Panc1 (cell line): Measurements from ENCODE around the gene METTL24. TPM values are rescaled to one million over a fixed set of nuclear protein-coding genes. Genes with fewer than 3 reads are reported as not detected.
A peak's percentile ranks its signal among the peaks of the same experiment; 100 is the strongest.

Source experiments
- ATAC-seq: fragments of 200-7000 bp; cut with Tn5 transposase; 2 replicates; pipeline ENCODE4 v1.9.1; 2020; ENCODE audit warnings: mild to moderate bottlenecking, moderate library complexity
- BruUV-seq: library from RNA; stranded (reverse); fragments of 400-500 nt; replicated peaks from 2 replicates; lab custom pipeline; 2021; lab: Mats Ljungman, UMichigan
- CTCF ChIA-PET: fragments of 300-600 bp; sonication (Branson Sonifier 250); formaldehyde crosslinking; loops from one replicate; lab custom pipeline; 2022; ENCODE audit warnings: antibody characterized with exemption; lab: Charles Lee
- POLR2A ChIA-PET: fragments of 300-600 bp; sonication (Branson Sonifier 250); formaldehyde crosslinking; loops from one replicate; lab custom pipeline; 2022; ENCODE audit warnings: antibody characterized with exemption; lab: Charles Lee
- DNase-seq: peaks from one replicate; pipeline ENCODE4 v3.0.0-alpha.2; 2010; ENCODE audit warnings: low read depth, low spot score
- H3K27ac ChIP-seq: 2 replicates; pipeline ENCODE4 v1.5.1; 2011; ENCODE audit warnings: mild to moderate bottlenecking, low read length, inconsistent platforms
- H3K27me3 ChIP-seq: fragments of 200-500 bp; sonication (Bioruptor generic); 2 replicates; pipeline ENCODE4 v1.6.0; 2014; ENCODE audit warnings: low read length, inconsistent platforms; ENCODE audit not compliant: control insufficient read depth, insufficient read depth
- H3K36me3 ChIP-seq: fragments of 200-500 bp; sonication (Bioruptor generic); 2 replicates; pipeline ENCODE4 v1.5.1; 2014; ENCODE audit warnings: inconsistent platforms, mild to moderate bottlenecking, low read length, moderate library complexity; ENCODE audit not compliant: control insufficient read depth, insufficient read depth
- H3K4me1 ChIP-seq: 2 replicates; pipeline ENCODE4 v1.5.1; 2011; ENCODE audit warnings: inconsistent platforms, mild to moderate bottlenecking, low read length, moderate library complexity; ENCODE audit not compliant: control insufficient read depth, insufficient read depth
- H3K4me3 ChIP-seq, 2 experiments: 2 replicates each; pipeline ENCODE4 v1.5.1; 2011 to 2012; ENCODE audit warnings: low read depth in 2 of 2, low read length in 2 of 2, mild to moderate bottlenecking in 2 of 2, inconsistent platforms in 1 of 2, moderate library complexity in 1 of 2
- H3K9me3 ChIP-seq: fragments of 200-500 bp; sonication (Bioruptor generic); 2 replicates; pipeline ENCODE4 v1.5.1; 2014; ENCODE audit warnings: low read depth, mild to moderate bottlenecking, inconsistent platforms, low read length, moderate library complexity; ENCODE audit not compliant: control insufficient read depth, insufficient read depth
- POLR2AphosphoS5 ChIP-seq: IDR thresholded peaks from 2 replicates; pipeline ENCODE4 v1.6.1; 2012; ENCODE audit warnings: mild to moderate bottlenecking, low read depth, low read length, moderate library complexity
- REST ChIP-seq, 2 experiments: IDR thresholded peaks; 2 replicates each; pipeline ENCODE4 v1.6.1; 2011 to 2012; ENCODE audit warnings: low read depth in 2 of 2, control low read depth in 1 of 2, low read length in 1 of 2, mild to moderate bottlenecking in 1 of 2, moderate library complexity in 1 of 2; ENCODE audit not compliant: insufficient read depth in 1 of 2
- SIN3A ChIP-seq: IDR thresholded peaks from 2 replicates; pipeline ENCODE4 v1.6.1; 2012; ENCODE audit warnings: low read depth, mild to moderate bottlenecking, low read length, moderate library complexity, borderline replicate concordance; ENCODE audit not compliant: insufficient read depth
- TCF7L2 ChIP-seq: IDR thresholded peaks from 2 replicates; pipeline ENCODE4 v1.6.1; 2011; ENCODE audit warnings: mild to moderate bottlenecking, low read depth, low read length, inconsistent platforms
- in situ Hi-C: cut with HindIII; loops from 2 replicates; pipeline ENCODE4 v1.10.0; 2016; ENCODE audit warnings: low sequenced_read_pairs, low pct_unique_long_range_greater_than_20kb
- intact Hi-C: fragments of 100-400 bp; cut with micrococcal nuclease; formaldehyde crosslinking; loops from one replicate; pipeline ENCODE4 v1.10.0; 2022; ENCODE audit not compliant: unreplicated experiment
- total RNA-seq: library from RNA; stranded (reverse); gene quantifications from one replicate; pipeline ENCODE4 v1.2.1, GENCODE V29; 2021; ENCODE audit not compliant: unreplicated experiment
- TF ChIP-seq, protein P1 (sequence below): fragments of 450-650 bp; IDR thresholded peaks from 2 replicates; pipeline ENCODE4 v1.5.1; 2017; ENCODE audit warnings: mild to moderate bottlenecking

The METTL24 gene
- total RNA-seq, 1 experiment from 2014 or later: not detected

DNA sequence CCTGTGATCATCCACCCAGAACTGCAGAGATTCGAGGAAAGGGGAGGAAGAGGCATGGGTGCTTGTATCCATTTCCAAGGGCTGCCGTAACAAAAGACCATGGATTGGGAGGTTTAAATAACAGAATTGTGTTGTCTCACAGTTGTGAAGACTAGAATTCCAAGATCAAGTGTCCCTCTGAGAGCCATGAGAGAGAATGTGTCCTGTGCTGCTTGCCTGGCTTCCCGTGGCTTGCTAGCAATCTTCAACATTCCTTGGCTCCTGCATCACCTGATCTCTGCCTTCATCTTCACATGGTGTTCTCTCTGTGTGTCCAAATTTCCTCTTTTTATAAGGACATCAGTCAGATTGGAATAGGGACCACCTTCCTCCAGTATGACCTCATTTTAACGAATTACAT lies 108.1 kb downstream of the METTL24 start:
- DNase-seq: no peak
- POLR2A ChIA-PET: no interaction called here
- no peaks in the 10 kb centered on the region for H3K9me3 ChIP-seq
- H3K27me3 ChIP-seq: no peaks in the 10 kb centered on the region
- in situ Hi-C loops (no loop called here), intact Hi-C loops (no loop called here)
- H3K36me3 ChIP-seq: no peaks in the 10 kb centered on the region
- ATAC-seq: peak; percentile 30; the same call in 1 of the 2 replicates
- no TSS peak for BruUV-seq
- TF ChIP-seq SIN3A (no peak), REST (IDR thresholded peaks at IDR 0.05; ENCODE audit: insufficient read depth in 1 of 2, low read depth in 2 of 2, low read length in 1 of 2) (no peak), TCF7L2 (no peak)
- TF ChIP-seq, protein P1, sequence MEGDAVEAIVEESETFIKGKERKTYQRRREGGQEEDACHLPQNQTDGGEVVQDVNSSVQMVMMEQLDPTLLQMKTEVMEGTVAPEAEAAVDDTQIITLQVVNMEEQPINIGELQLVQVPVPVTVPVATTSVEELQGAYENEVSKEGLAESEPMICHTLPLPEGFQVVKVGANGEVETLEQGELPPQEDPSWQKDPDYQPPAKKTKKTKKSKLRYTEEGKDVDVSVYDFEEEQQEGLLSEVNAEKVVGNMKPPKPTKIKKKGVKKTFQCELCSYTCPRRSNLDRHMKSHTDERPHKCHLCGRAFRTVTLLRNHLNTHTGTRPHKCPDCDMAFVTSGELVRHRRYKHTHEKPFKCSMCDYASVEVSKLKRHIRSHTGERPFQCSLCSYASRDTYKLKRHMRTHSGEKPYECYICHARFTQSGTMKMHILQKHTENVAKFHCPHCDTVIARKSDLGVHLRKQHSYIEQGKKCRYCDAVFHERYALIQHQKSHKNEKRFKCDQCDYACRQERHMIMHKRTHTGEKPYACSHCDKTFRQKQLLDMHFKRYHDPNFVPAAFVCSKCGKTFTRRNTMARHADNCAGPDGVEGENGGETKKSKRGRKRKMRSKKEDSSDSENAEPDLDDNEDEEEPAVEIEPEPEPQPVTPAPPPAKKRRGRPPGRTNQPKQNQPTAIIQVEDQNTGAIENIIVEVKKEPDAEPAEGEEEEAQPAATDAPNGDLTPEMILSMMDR: no peak
- CTCF ChIA-PET: no interaction called here
- H3K4me1 ChIP-seq: no peaks in the 10 kb centered on the region
- H3K4me3 ChIP-seq: no peak overlapping the region
- no peak overlapping the region for H3K27ac ChIP-seq

GRCh38 chr6:110246900-110247546 lies 111.1 kb downstream of the METTL24 start:
- ATAC-seq: no peak
- TF ChIP-seq TCF7L2 (no peak), REST (IDR thresholded peaks at IDR 0.05; ENCODE audit: insufficient read depth in 1 of 2, low read depth in 2 of 2, low read length in 1 of 2) (no peak), POLR2AphosphoS5 (no peak), SIN3A (no peak)
- TF ChIP-seq, protein P1: no peak
- Histone ChIP-seq H3K9me3 (no peaks in the 10 kb centered on the region), H3K27ac (no peak overlapping the region), H3K4me3 (no peak overlapping the region), H3K4me1 (no peaks in the 10 kb centered on the region), H3K27me3 (no peaks in the 10 kb centered on the region), H3K36me3 (no peaks in the 10 kb centered on the region)
- no peak for DNase-seq
- in situ Hi-C loops (no loop called here), intact Hi-C loops (no loop called here)
- no TSS peak for BruUV-seq
- ChIA-PET CTCF (no interaction called here), POLR2A (no interaction called here)
